Measurements from ENCODE around the gene SUZ12. TPM values are rescaled to one million over a fixed set of nuclear protein-coding genes. Genes with fewer than 3 reads are reported as not detected.
"Not testable (repeated sequence)": the region's sequence is repeated elsewhere in the genome, so short reads cannot be mapped to it uniquely, and the experiment has no call there.

SUZ12 gene
- 11.1 and 13.7 TPM in 2 replicates for total RNA-seq (2014; rRNA removed; shearing (Covaris generic))
- 30.2 and 37.2 TPM in 2 replicates for polyA plus RNA-seq (2015; cell fraction: cytosol; rRNA removed)
- 40.4 and 41.5 TPM in 2 replicates for polyA plus RNA-seq (2015; cell fraction: nucleus; rRNA removed)

DNA sequence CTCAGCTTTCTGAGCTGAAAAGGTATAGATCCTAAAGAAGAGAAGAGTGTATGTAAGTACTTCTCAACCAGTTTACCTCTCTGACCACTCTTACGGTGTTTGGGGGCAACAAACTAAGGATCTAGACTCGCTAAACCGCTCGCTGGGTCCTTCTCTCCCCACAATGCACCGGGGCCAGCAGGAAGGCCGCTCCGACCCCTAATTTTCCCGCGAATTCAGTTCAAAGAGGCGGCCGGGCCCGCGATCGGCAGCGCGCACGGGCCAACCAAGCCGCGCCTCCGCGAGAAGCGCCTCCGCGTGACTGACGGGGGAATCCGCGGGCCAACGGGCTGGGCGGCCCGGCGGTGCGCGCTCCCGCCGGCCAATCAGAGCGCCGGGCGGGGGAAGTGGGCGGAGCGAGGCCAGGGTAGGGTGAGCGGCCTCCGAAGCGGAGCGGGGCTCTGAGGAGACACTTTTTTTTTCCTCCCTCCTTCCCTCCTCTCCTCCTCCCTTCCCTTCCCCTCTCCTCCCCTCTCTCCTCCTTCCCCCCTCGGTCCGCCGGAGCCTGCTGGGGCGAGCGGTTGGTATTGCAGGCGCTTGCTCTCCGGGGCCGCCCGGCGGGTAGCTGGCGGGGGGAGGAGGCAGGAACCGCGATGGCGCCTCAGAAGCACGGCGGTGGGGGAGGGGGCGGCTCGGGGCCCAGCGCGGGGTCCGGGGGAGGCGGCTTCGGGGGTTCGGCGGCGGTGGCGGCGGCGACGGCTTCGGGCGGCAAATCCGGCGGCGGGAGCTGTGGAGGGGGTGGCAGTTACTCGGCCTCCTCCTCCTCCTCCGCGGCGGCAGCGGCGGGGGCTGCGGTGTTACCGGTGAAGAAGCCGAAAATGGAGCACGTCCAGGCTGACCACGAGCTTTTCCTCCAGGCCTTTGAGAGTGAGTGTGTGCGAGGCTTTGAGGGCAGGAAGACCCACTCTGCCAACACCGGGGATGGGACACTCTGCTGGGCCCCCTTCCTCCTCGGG is at the start of gene SUZ12:
Gene SUZ12, plus strand, starts transcription at position 393 of the 995 bp plus-strand sequence. Its CDS starts 240 bp downstream, at position 633.
- peak; percentile 89 for DNase-seq (ENCODE audit: low read depth)

DNA sequence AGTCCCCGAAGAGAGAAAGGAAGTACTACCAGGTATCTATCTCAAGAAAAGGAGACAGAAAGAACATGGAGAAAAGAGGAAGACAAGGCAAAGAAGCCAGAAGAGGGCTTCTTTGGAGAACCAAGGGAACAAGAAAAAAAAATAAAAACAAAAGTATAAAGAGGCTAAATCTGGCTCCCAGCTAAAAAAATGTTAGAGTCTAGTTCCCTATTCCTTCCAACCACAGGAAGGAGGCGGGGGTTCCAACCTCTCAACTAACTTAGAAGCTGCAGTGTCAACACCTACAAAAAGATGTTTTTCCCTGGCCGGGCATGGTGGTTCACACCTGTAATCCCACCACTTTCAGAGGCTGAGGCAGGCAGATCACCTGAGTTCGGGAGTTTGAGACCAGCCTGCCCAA is 48.7 kb upstream of the SUZ12 start:
- no peak for DNase-seq (ENCODE audit: low read depth)

DNA sequence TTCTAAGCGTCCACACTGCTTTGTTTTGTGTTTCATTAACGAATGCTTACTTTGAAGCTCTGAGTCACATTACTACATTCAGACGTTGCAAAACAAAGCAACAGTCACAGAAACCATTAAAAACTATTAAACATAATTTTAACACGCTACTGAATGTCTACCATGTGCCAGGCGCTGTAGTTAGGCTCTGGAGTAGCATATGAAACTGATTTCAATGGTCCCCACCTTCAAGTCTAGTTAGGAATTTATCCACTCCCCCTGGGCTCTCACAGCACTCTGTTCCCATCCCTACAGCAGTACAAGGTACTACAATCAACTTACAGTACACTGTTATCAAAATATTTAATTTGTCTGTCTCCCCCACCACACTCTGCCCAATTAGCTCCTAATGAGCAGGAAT is 35.9 kb upstream of the SUZ12 start:
- no peak for DNase-seq (ENCODE audit: low read depth)

DNA sequence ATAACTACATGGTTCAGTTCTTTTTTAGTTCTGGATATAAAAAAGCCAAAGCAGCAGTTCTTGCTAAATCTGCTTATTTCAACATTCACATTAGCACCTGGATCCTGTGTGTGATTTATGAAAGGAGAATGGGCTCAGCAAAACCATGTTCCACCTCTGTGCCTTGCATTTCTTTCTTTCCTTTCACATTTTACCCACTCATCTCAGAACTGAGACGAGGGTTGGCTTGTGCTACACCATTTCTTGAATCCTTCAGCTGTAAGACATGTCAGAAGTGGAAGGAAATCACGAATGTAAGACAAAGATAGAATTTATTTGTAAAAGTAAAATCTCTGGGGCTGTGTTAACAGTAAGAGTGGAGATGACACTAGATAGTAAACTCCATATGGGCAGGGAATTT is 34.1 kb upstream of the SUZ12 start:
- DNase-seq (ENCODE audit: low read depth): no peak

DNA sequence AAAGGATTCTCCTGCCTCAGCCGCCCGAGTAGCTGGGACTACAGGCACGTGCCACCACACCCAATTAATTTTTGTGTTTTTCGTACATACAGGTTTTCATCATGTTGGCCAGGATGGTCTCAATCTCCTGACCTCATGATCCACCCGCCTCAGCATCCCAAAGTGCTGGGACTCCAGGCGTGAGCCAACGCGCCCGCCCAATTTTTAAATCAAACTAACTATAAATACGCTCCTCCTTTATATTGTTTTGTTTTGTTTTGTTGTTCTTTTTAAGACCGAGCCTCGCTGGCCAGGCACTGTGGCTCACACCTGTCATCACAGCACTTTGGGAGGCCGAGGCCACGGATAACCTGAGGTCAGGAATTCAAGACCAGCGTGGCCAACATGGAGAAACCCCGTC is 33.4 kb upstream of the SUZ12 start:
- DNase-seq (ENCODE audit: low read depth): no peak

DNA sequence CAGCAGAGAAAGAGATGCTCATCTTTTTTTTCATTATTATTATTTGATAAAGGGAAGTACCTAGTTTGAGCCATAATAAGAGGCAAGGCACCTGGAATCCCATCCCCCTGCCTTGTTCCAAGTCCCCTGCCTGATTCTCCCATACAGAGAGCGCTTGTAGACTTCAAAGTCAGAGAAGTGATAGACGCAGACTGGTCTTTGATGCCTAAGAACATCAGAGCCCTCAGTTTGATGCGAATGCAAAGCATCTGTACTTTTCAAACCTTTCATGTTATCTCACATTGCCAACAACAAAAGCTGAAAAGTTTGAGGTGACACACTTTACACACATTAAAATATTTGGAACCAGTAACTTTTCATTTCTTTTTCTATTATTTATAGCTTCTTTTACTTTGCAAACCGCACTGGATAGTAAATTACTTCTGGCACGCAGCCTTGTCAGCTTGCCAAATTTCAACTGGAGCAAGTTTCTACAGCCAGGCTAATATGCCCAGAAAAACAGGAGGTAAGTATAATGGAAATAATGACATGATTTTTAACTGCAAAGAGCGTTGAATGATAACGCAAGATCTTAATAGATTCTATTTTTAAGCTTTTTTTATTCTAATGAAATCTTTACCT is 29.4 kb upstream of the SUZ12 start:
- DNase-seq (ENCODE audit: low read depth): no peak

DNA sequence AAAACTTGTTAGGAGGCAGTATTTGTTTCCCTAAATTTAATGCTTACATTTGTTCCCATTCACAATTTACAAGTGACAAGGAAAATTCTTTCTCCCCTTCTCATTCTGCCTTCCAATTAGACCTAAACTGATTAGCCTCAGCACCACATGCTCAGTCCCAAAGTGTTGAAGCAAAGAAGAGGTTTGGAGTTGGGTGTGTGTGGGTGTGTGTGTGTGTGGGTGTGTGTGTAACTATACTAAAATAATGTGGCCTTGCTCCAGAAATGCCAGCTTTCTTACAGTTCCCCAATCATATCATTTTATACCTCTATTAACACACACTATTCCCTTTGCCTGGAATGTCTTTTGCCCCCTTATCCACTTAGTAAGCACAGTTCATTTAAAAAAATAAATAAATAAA is 28.4 kb upstream of the SUZ12 start:
- no peak for DNase-seq (ENCODE audit: low read depth)

DNA sequence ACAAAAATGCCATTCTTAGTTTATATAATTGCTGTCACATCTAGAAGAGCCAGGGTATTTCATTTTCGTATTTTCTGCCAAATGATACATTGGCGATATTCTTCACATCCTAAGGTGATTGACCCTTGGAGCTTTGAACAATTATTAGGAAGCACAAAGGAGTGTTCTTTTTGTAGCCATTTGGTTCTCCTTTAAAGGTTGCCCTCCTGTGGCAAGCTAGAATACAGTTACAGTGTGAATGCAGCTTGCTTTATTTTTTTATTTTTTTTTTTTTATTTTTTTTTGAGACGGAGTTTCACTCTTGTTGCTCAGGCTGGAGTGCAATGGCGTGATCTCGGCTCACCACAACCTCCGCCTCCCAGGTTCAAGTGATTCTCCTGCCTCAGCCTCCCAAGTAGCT is 24.1 kb upstream of the SUZ12 start:
- DNase-seq (ENCODE audit: low read depth): not testable (repeated sequence)

DNA sequence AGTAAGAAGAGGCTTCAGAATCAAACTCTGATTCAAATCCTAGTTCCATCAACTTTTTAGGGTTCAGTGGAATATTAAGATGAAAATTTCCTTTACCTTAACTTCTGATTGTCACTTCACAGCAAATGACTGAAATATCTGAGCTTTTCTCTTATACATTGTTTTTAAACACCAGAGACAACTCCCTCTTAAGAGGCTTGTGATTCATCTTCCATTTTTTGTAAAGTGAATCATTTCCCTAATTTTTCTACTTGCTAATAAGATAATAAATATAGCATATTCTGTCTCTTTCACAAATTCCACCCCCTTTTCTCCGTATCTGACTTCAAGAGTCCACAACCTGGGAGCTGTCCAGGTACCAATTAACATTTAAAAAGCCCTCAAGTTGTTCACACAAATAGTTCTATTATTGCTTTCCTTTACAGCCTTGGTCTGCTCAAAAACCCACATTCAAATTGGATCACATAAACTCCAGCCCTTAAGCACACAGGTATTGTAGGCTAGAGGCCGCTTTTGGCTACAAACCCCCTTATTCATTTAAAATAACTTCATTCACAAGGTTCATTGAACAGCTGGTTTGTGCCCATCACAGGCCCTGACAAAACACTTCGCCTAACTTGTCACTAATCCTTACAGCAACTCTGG is 21.2 kb upstream of the SUZ12 start:
- DNase-seq (ENCODE audit: low read depth): no peak

DNA sequence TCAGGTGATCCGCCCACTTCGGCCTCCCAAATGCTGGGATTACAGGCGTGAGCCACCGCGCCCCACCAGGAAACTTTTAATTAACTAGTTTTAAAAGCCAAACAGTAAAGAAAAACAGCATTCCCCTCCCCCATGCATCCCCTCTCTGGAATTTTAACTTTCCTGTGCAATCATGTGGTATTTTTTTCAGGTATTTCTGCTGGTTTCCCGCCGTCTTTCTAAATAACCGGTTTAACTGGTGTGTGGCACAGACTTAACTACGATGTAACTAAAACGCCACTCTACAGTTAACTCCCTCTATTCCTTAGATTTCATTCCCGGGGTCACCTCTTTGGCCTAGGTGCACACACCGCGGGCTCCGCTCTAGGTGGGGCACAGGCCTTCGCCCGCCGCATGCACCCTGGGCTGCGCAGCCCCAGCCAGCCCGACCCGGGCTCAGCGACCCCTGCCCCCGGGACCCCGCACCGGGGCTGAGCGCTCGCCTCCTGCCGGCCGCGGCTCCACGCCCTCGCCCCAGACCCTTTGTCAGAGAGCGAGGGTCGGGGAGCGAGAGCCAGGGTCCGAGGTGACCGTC is 20.2 kb upstream of the SUZ12 start:
- no peak for DNase-seq (ENCODE audit: low read depth)

DNA sequence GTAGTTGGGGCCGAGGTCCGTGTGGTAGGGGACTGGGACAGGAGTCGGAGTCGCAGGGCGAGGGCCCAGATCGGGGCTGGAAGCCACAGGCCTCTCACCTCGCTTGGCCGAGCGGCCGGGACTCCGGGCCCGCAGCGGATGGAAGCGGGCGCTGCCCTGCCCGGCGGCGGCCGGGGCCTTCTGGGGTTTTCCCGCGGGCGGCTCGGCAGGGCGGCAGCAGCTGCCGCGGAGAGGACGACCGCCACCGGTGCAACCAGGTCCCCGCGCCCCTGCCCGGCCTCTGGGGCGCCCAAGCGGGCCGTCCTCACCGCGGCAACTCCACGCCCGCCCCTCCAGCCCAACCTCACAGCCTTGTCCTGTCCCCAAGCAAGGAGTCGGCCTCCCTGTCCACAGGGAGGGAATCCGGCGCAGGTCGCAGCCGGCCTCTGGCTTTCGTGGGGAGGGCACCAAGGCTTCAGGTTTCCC is 19.7 kb upstream of the SUZ12 start:
- no peak for DNase-seq (ENCODE audit: low read depth)

DNA sequence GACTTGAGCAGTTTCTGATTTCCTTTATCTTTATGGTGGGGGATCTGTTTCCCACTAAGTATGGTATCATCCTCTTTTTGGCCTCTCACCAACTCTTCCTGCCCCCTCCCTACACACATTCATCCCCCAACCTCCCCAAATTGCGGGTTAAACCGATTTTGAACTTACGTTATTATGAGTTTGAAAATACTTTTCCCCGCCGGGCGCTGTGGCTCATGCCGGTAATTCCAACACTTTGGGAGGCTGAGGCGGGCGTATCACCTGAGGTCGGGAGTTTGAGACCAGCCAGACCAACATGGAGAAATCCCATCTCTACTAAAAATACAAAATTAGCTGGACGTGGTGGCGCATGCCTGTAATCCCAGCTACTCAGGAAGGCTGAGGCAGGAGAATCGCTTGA is 19.1 kb upstream of the SUZ12 start:
- not testable (repeated sequence) for DNase-seq (ENCODE audit: low read depth)

DNA sequence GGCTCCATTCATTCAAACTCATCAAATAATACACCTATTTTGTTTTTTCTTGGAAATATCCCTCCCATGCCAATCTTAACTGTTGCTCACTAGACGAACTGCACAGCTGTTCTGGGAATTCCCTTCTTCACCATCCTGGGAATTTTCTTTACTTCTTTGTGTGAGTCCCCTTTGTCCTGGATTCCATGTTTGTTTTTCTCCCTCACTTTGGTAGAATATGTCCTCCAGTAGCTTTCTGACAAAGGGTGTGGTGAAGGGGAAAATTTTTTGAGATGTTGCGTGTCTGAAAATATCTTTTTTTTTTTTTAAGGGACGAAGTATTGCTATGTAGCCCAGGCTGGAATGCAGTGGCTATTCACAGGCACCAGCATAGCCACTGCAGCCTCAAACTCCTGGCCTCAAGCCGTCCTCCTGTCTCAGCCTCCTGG is 18.1 kb upstream of the SUZ12 start:
- no peak for DNase-seq (ENCODE audit: low read depth)

DNA sequence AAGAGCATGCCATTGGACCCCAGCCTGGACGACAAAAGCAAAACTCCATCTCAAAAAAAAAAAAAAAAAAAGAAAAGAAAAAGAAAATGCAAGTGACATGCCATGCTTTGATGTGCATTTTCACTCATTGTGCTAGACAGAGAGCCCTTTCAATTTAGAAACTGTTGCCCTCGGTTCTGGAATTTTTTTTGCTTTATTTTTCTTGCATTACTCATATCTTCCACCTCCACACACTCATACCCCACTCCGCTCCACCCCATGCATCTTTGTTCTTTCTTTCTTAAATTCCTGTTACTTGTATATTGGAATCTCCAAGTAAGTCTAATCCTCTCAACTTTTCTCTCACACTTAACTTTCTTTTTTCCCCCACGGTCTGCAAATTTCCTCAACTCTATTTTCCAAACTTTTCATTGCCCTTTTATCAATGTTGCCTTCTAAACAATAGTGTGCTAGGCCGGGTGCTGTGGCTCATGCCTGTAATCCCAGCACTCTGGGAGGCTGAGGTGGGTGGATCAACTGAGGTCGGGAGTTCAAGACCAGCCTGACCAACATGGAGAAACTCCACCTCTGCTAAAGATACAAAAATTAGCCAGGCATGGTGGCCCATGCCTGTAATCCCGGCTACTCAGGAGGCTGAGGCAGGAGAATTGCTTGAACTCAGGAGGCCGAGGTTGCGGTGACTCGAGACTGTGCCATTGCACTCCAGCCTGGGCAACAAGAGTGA is 16.8 kb upstream of the SUZ12 start:
- peak; percentile 66 for DNase-seq (ENCODE audit: low read depth)

DNA sequence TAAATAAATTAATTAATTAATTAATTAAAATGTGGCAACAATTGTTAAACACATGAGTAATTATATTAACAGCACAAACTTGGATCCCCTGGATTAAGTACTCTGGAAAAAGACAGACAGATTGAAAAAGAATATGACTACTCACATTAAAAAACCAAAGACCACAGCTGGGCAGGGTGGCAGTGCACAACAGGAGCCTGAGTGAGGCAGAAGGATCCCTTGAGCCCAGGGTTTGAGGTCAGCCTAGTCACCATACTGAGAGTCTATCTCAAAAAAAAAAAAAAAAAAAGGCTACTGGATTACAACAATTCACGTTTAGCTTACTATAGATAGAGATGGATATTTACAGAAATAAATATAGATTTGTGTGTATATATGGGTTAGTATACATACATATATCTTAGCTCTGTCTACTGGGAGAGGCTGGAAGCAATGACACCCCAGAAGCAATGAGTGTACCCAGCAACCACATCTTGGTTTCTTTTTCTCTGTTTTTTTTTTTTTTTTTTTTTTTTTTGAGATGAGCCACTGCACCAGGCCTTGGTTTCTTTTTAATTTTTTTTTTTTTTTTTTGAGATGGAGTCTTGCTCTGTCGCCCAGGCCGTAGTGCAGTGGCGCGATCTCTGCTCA is 10.6 kb upstream of the SUZ12 start:
- DNase-seq (ENCODE audit: low read depth): no peak

DNA sequence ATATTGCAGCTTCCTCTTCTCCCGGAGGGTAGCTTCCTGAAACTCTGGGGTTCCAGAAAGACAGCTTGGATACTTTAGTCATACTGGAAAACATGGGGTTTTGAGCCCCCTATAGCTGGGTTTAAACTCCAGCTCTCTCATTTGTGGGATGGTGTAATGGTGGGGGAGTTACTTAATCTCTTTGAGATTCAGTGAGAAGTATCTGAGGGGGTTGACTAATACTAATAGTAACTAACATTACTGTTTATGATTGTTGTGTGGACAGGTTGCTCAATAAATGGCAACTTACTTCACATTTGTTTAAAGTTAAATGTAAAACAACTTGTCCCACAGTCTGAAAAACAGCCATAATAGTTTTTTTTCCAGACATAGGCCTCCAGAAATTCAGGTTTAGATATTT is 5.1 kb upstream of the SUZ12 start:
- DNase-seq (ENCODE audit: low read depth): no peak

DNA sequence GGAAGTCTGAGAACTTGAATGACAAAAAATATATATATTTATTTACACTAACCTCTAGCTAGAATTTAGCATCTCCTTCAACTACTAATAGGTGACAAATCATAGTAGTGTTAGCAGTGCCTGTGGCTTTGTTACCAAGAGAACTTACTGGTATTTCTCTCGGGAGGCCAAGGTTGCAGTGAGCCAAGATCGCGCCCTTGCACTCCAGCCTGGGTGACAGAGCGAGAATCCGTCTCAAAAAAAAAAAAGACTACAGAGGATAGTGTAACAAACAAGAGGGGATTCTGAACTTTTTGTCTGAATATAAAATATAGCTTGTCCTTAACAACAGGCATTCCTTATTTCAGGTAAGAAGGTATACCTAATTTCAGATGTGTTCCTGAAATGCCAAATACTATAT is 1.3 kb upstream of the SUZ12 start:
- no peak for DNase-seq (ENCODE audit: low read depth)

DNA sequence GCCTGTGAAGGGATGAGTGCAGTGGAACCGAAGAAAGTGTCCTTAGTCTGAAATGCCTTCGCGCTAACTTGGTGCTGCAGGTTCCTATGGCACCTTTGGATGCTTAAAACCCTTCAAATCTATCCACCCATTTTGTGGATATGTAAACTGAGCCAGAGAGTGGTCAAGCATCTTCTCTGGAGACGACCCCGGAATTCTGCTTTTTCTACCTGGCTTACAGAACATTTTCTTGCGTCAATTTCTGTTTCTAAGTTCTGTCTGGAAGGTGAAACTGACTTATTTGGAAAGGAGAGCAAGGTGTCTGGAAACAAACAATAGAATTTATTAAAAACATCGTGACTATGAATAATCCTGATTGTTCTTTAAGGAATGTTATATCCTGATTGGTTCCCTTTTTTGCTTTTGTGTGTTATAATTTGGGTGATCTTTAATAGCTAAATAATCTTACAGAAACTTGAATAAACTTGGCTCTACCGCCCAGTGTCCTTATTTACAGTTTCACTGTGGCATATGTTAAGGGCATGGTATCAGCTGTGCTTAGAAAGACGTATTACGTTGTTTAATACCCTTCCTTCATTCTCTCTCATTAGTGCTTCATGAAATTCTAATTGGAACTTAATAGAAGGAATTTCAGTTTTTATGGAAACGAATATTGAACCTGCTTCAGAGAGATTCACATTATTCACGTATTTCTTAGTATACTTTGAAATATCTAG is 1.3 kb downstream of the SUZ12 start:
- not testable (repeated sequence) for DNase-seq (ENCODE audit: low read depth)

DNA sequence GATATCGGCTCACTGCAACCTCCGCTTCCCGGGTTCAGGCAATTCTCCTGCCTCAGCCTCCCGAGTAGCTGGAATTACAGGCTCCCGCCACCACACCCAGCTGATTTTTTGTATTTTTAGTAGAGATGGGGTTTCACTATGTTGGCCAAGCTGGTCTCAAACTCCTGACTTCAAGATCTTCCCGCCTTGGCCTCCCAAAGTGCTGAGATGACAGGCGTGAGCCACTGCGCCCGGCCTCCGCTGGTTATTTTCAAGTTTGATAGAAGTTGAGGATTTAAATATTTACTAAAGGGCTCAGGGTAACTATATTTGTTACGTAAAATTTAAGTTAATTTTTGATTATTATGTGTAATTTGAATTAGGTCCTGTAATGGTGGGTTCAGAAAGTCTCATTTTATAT is 5.1 kb downstream of the SUZ12 start:
- not testable (repeated sequence) for DNase-seq (ENCODE audit: low read depth)

DNA sequence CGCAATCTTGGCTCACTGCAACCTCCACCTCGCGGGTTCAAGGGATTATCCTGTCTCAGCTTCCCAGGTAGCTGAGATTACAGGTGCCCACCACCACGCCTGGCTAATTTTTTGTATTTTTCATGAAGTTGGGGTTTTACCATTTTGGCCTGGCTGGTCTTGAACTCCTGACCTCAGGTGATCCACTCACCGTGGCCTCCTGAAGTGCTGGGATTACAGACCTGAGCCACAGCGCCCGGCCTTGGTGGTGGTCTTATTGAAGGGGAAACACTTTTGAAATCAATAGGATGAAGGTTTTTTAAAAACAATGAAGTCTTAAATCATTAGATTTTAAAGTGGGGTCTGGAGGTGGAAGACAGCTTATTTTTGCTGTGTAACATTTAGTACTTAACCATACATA is 5.6 kb downstream of the SUZ12 start:
- DNase-seq (ENCODE audit: low read depth): not testable (repeated sequence)

Measured in HT1080 (cell line).